PC-3 (cell line): Measurements from ENCODE around the gene FOXL2NB. TPM values are rescaled to one million over a fixed set of nuclear protein-coding genes. Genes with fewer than 3 reads are reported as not detected.

Experiments
- ATAC-seq: fragments of 200-7000 bp; cut with Tn5 transposase; 2 replicates; pipeline ENCODE4 v1.9.1; 2020; ENCODE audit warnings: mild to moderate bottlenecking, moderate library complexity
- BruUV-seq: library from RNA; stranded (reverse); fragments of 400-500 nt; replicated peaks from 2 replicates; lab custom pipeline; 2021; lab: Mats Ljungman, UMichigan
- CTCF ChIA-PET: fragments of 300-600 bp; sonication (Branson Sonifier 250); formaldehyde crosslinking; loops from one replicate; lab custom pipeline; 2022; ENCODE audit warnings: antibody characterized with exemption; lab: Charles Lee
- POLR2A ChIA-PET: fragments of 300-600 bp; sonication (Branson Sonifier 250); formaldehyde crosslinking; loops from one replicate; lab custom pipeline; 2022; ENCODE audit warnings: antibody characterized with exemption; ENCODE audit not compliant: unreplicated experiment; lab: Charles Lee
- DNase-seq: peaks from one replicate; pipeline ENCODE4 v3.0.0-alpha.2; 2015
- H2AFZ ChIP-seq: fragments of 300-600 bp; sonication (generic); 2 replicates; pipeline ENCODE4 v1.6.0; 2016; ENCODE audit warnings: antibody characterized with exemption, low read length
- H3F3A ChIP-seq: fragments of 300-600 bp; sonication (generic); one replicate; pipeline ENCODE4 v1.6.0; 2017; ENCODE audit warnings: antibody characterized with exemption, low read length, control low read depth, mild to moderate bottlenecking; ENCODE audit not compliant: unreplicated experiment
- H3K27ac ChIP-seq: fragments of 300-600 bp; sonication (generic); 2 replicates; pipeline ENCODE4 v1.5.1; 2016; ENCODE audit warnings: mild to moderate bottlenecking, low read length
- H3K27me3 ChIP-seq: fragments of 300-600 bp; sonication (generic); 2 replicates; pipeline ENCODE4 v1.6.1; 2016; ENCODE audit warnings: low read length, mixed read lengths
- H3K36me3 ChIP-seq: fragments of 300-600 bp; sonication (generic); 2 replicates; pipeline ENCODE4 v1.6.1; 2016; ENCODE audit warnings: low read depth, mixed run types, low read length, mixed read lengths
- H3K4me1 ChIP-seq: fragments of 300-600 bp; sonication (generic); 2 replicates; pipeline ENCODE4 v1.5.1; 2016; ENCODE audit warnings: low read length; ENCODE audit not compliant: insufficient read depth
- H3K4me2 ChIP-seq: fragments of 300-600 bp; sonication (generic); 2 replicates; pipeline ENCODE4 v1.6.0; 2016; ENCODE audit warnings: low read length
- H3K4me3 ChIP-seq: fragments of 300-600 bp; sonication (generic); 2 replicates; pipeline ENCODE4 v1.5.1; 2016; ENCODE audit warnings: mild to moderate bottlenecking, low read length, mixed read lengths
- H3K79me2 ChIP-seq: fragments of 300-600 bp; sonication (generic); 2 replicates; pipeline ENCODE4 v1.6.1; 2017; ENCODE audit warnings: low read length, mixed read lengths
- H3K9ac ChIP-seq: fragments of 300-600 bp; sonication (generic); 2 replicates; pipeline ENCODE4 v1.6.0; 2016; ENCODE audit warnings: mild to moderate bottlenecking, low read length
- H3K9me2 ChIP-seq: fragments of 300-600 bp; sonication (generic); replicated peaks from 2 replicates; pipeline ENCODE4 v1.6.1; 2016; ENCODE audit warnings: mixed run types, low read length, mixed read lengths
- H3K9me3 ChIP-seq: fragments of 300-600 bp; sonication (generic); 2 replicates; pipeline ENCODE4 v1.6.1; 2016; ENCODE audit warnings: low read length, mixed read lengths
- H4K20me1 ChIP-seq: fragments of 300-600 bp; sonication (generic); 2 replicates; pipeline ENCODE4 v1.6.1; 2016; ENCODE audit warnings: low read length, mixed read lengths
- EZH2 ChIP-seq: fragments of 300-600 bp; sonication (generic); IDR thresholded peaks from one replicate; pipeline ENCODE4 v1.6.1; 2017; ENCODE audit warnings: antibody characterized with exemption, mild to moderate bottlenecking, low read length; ENCODE audit not compliant: unreplicated experiment
- EZH2phosphoT487 ChIP-seq: fragments of 300-600 bp; sonication (generic); IDR thresholded peaks from 2 replicates; pipeline ENCODE4 v1.6.1; 2018; ENCODE audit warnings: mild to moderate bottlenecking, antibody characterized with exemption, low read length, borderline replicate concordance
- intact Hi-C: fragments of 100-400 bp; cut with micrococcal nuclease; formaldehyde crosslinking; loops from 2 replicates; pipeline ENCODE4 v1.9.0; 2023
- total RNA-seq: library from RNA; depleted of rRNA; stranded (reverse); fragments of >200 nt; gene quantifications from 2 replicates; pipeline ENCODE4 v1.2.3, GENCODE V29; 2014
- TF ChIP-seq, protein P1 (sequence below): fragments of 300-600 bp; sonication (generic); conservative IDR thresholded peaks from 2 replicates; pipeline ENCODE4 v1.5.1; 2017; ENCODE audit warnings: antibody characterized with exemption, low read depth, mild to moderate bottlenecking, low read length

FOXL2NB gene
- total RNA-seq, 1 experiment from 2014 or later = not detected

DNA sequence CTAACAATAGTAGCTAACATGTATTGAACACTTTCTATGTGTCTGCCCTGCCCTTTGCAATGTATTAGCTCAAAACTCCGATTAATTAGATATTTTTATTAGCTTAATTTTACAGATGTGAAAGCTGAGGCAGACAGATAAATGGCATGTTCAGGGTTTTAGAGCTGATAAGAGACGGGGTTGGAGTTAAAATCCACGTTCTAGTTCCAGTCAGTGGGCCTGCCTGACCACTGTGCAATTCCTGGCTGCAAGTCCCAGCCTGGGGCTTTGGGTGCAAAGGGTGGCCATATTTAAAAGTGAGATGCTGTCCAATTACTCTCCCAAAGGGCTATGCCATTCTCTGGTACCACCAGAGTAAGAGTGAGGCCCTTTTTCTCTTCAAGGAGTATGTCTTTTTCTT is 33.3 kb upstream of the FOXL2NB start:
- H3K4me2 ChIP-seq = no peak overlapping the region
- BruUV-seq = no TSS peak
- TF ChIP-seq, protein P1, sequence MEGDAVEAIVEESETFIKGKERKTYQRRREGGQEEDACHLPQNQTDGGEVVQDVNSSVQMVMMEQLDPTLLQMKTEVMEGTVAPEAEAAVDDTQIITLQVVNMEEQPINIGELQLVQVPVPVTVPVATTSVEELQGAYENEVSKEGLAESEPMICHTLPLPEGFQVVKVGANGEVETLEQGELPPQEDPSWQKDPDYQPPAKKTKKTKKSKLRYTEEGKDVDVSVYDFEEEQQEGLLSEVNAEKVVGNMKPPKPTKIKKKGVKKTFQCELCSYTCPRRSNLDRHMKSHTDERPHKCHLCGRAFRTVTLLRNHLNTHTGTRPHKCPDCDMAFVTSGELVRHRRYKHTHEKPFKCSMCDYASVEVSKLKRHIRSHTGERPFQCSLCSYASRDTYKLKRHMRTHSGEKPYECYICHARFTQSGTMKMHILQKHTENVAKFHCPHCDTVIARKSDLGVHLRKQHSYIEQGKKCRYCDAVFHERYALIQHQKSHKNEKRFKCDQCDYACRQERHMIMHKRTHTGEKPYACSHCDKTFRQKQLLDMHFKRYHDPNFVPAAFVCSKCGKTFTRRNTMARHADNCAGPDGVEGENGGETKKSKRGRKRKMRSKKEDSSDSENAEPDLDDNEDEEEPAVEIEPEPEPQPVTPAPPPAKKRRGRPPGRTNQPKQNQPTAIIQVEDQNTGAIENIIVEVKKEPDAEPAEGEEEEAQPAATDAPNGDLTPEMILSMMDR = no peak
- TF ChIP-seq EZH2 (no peak), EZH2phosphoT487 (no peak)

GRCh38 chr3:138914870-138915502 is 32.0 kb upstream of the FOXL2NB start:
- TSS peak; percentile 64 for BruUV-seq
- Histone ChIP-seq H3K4me3 (peak overlapping the region; percentile 94), H3K4me1 (peaks cover 28% of the 10 kb centered on the region), H3F3A (no peaks in the 10 kb centered on the region), H2AFZ (peak overlapping the region; percentile 77), H4K20me1 (no peaks in the 10 kb centered on the region), H3K36me3 (no peaks in the 10 kb centered on the region; the same call in 1 of the 2 replicates), H3K27me3 (no peaks in the 10 kb centered on the region), H3K79me2 (no peaks in the 10 kb centered on the region), H3K9me2 (no peaks in the 10 kb centered on the region), H3K27ac (peak overlapping the region; percentile 96), H3K9ac (peak overlapping the region; percentile 91), H3K4me2 (peak overlapping the region; percentile 99), H3K9me3 (no peaks in the 10 kb centered on the region)
- CTCF ChIA-PET = interaction anchor here (0.5 to 2.3 kb wide), 10 partner anchors 33 to 321 kb away, joined by 3 to 18 read pairs (median 8); partner anchors contain the start of gene CEP70
- no peak for TF ChIP-seq EZH2
- no peak for TF ChIP-seq EZH2phosphoT487
- TF ChIP-seq, protein P1 = no peak
- intact Hi-C loops = loop anchor here (1.0 to 2.0 kb wide), 6 partner anchors 24 to 321 kb away; partner anchors contain the start of genes CEP70 and PIK3CB
- POLR2A ChIA-PET = interaction anchor here (0.7 to 1.0 kb wide), 2 partner anchors 228 to 320 kb away, joined by 3 to 9 read pairs; no protein-coding TSS in a partner anchor
- DNase-seq = peak; percentile 85
- ATAC-seq = peak; percentile 56

More for the DNA sequence above, 33.3 kb upstream of the FOXL2NB start:
- Histone ChIP-seq H4K20me1 (no peaks in the 10 kb centered on the region), H3K36me3 (no peaks in the 10 kb centered on the region; the same call in 1 of the 2 replicates), H3K27ac (no peak overlapping the region), H3K9me2 (no peaks in the 10 kb centered on the region), H3K4me3 (no peak overlapping the region), H3K9me3 (no peaks in the 10 kb centered on the region), H3K4me1 (peaks cover 28% of the 10 kb centered on the region), H3K27me3 (no peaks in the 10 kb centered on the region), H3F3A (no peaks in the 10 kb centered on the region), H3K9ac (no peak overlapping the region), H3K79me2 (no peaks in the 10 kb centered on the region), H2AFZ (no peak overlapping the region)
- intact Hi-C loops = loop anchor here (2.0 kb wide), 1 partner anchor 139 kb away; no protein-coding TSS in a partner anchor
- ChIA-PET POLR2A (no interaction called here), CTCF (no interaction called here)
- ATAC-seq (no peak), DNase-seq (no peak)
